K562 (cell line): ENCODE measurements around the gene C2orf92. TPM values are rescaled to one million over a fixed set of nuclear protein-coding genes. Genes with fewer than 3 reads are reported as not detected.

Experiments used
- ATF1 ChIP-seq, 2 experiments: fragments of 450-650 bp in 1 of 2; IDR thresholded peaks; 2 replicates each; pipeline ENCODE4 v1.6.1; 2016; ENCODE audit warnings: missing compliant biosample characterization in 1 of 2, missing genetic modification characterization in 1 of 2
- CHD2 ChIP-seq: IDR thresholded peaks from 2 replicates; pipeline ENCODE4 v1.6.1; 2011; ENCODE audit warnings: low read depth, low read length
- EGR1 ChIP-seq: fragments of 450-650 bp; conservative IDR thresholded peaks from 2 replicates; pipeline ENCODE4 v1.6.1; 2017; ENCODE audit warnings: mild to moderate bottlenecking
- HEY1 ChIP-seq: fragments of 250-450 bp; sonication (Bioruptor Pico); IDR thresholded peaks from 2 replicates; pipeline ENCODE4 v1.5.0; 2020; ENCODE audit warnings: mild to moderate bottlenecking, moderate library complexity, borderline replicate concordance
- JUND ChIP-seq, 2 experiments: IDR thresholded peaks; 2 replicates in 1 of 2; 3 replicates in 1 of 2; pipeline ENCODE4 v1.6.1; 2011; ENCODE audit warnings: borderline replicate concordance in 2 of 2, low read depth in 2 of 2, low read length in 2 of 2, improper control_type of control experiment in 1 of 2, missing biosample characterization in 1 of 2, missing genetic modification characterization in 1 of 2, missing genetic modification reagents in 1 of 2
- MCM3 ChIP-seq: fragments of 450-650 bp; IDR thresholded peaks from 2 replicates; pipeline ENCODE4 v1.6.1; 2016
- NR2C2 ChIP-seq, 2 experiments: fragments of 200-800 bp in 1 of 2; sonication (Bioruptor generic) in 1 of 2; sonication (generic) in 1 of 2; formaldehyde crosslinking in 1 of 2; IDR thresholded peaks; 2 replicates each; pipeline versions ENCODE4 v1.6.1 to v1.8.0; 2016 to 2022; ENCODE audit warnings: mild to moderate bottlenecking in 1 of 2, missing compliant biosample characterization in 1 of 2, missing genetic modification characterization in 1 of 2, missing genetic modification reagents in 1 of 2
- PHB2 ChIP-seq: fragments of 450-650 bp; IDR thresholded peaks from 2 replicates; pipeline ENCODE4 v1.6.1; 2017; ENCODE audit warnings: low read depth
- RAD21 ChIP-seq, 2 experiments: fragments of 250-450 bp in 1 of 2; fragments of 450-650 bp in 1 of 2; sonication (Bioruptor Pico) in 1 of 2; formaldehyde crosslinking in 1 of 2; IDR thresholded peaks in 1 of 2; conservative IDR thresholded peaks in 1 of 2; 2 replicates each; pipeline versions ENCODE4 v1.4.0 to v1.8.0; 2020 to 2022; ENCODE audit warnings: mild to moderate bottlenecking in 2 of 2, moderate library complexity in 1 of 2
- RCOR1 ChIP-seq, 2 experiments: IDR thresholded peaks; 2 replicates each; pipeline ENCODE4 v1.6.1; 2012; ENCODE audit warnings: low read depth in 2 of 2, low read length in 2 of 2, borderline replicate concordance in 1 of 2, improper control_type of control experiment in 1 of 2
- RNF2 ChIP-seq: sonication (generic); IDR thresholded peaks from 2 replicates; pipeline ENCODE4 v1.6.1; 2016
- SMC3 ChIP-seq: conservative IDR thresholded peaks from 2 replicates; pipeline ENCODE4 v1.6.1; 2011; ENCODE audit warnings: low read depth, low read length, improper control_type of control experiment; ENCODE audit not compliant: insufficient read depth
- YY1 ChIP-seq, 3 experiments: IDR thresholded peaks; 2 replicates each; pipeline ENCODE4 v1.6.1; 2011; ENCODE audit warnings: low read length in 2 of 3, mild to moderate bottlenecking in 2 of 3, moderate library complexity in 2 of 3, borderline replicate concordance in 1 of 3, control low read depth in 1 of 3, low read depth in 1 of 3; ENCODE audit not compliant: insufficient read depth in 3 of 3, insufficient replicate concordance in 2 of 3, control insufficient read depth in 1 of 3, insufficient read length in 1 of 3; ENCODE audit errors: extremely low read depth in 1 of 3
- ZFX ChIP-seq: sonication (generic); formaldehyde crosslinking; IDR thresholded peaks from 2 replicates; pipeline ENCODE4 v1.8.0; 2022; ENCODE audit warnings: mild to moderate bottlenecking, missing genetic modification reagents, moderate library complexity
- polyA plus RNA-seq, 8 experiments: library from polyadenylated mRNA; depleted of rRNA in 4 of 8; stranded (reverse) in 5 of 8; unstranded in 3 of 8; fragments of >200 nt; fragmentation: Nextera tagmentation in 2 of 8; fragmentation: Illumina TruSeq in 1 of 8; extraction: Ambion mirVana in 2 of 8; extraction: Trizol in 1 of 8; gene quantifications; 2 replicates each; pipeline versions ENCODE4 v1.2.1 to v1.2.3, GENCODE V29; 2011 to 2014; ENCODE audit warnings: inconsistent platforms in 1 of 8, missing spikeins in 1 of 8
- total RNA-seq, 7 experiments: library from RNA; depleted of rRNA in 6 of 7; stranded (reverse); fragments of >200 nt in 6 of 7; fragmentation: Illumina TruSeq in 2 of 7; extraction: Trizol in 2 of 7; gene quantifications; 2 replicates each; pipeline versions ENCODE4 v1.2.1 to v1.2.3, GENCODE V29; 2011 to 2021; ENCODE audit warnings: low replicate concordance in 1 of 7
- TF ChIP-seq, protein P1 (sequence below), 2 experiments: fragments of 200-800 bp in 1 of 2; sonication (Bioruptor generic) in 1 of 2; sonication (generic) in 1 of 2; formaldehyde crosslinking in 1 of 2; IDR thresholded peaks in 1 of 2; conservative IDR thresholded peaks in 1 of 2; 2 replicates each; pipeline versions ENCODE4 v1.5.0 to v1.6.1; 2016 to 2020; ENCODE audit warnings: missing compliant biosample characterization in 1 of 2, missing genetic modification characterization in 1 of 2, missing genetic modification reagents in 1 of 2
- TF ChIP-seq, protein P2 (sequence below): fragments of 450-650 bp; IDR thresholded peaks from 2 replicates; pipeline ENCODE4 v1.6.1; 2016
- TF ChIP-seq, protein P3 (sequence below), 3 experiments: fragments of 200-800 bp in 1 of 3; fragments of 250-450 bp in 1 of 3; fragments of 450-650 bp in 1 of 3; sonication (Bioruptor Pico) in 1 of 3; sonication (Bioruptor generic) in 1 of 3; formaldehyde crosslinking in 1 of 3; IDR thresholded peaks; 2 replicates each; pipeline versions ENCODE4 v1.6.1 to v1.8.0; 2016 to 2022; ENCODE audit warnings: mild to moderate bottlenecking in 2 of 3, missing genetic modification characterization in 2 of 3, missing compliant biosample characterization in 1 of 3, moderate library complexity in 1 of 3

C2orf92 gene
- total and polyA plus RNA-seq, 9 of the 15 experiments (the other 6 are each of a cell fraction or from before 2014, with no cell fraction given) = 0.65 to 6.8 (median 3.6) TPM

DNA sequence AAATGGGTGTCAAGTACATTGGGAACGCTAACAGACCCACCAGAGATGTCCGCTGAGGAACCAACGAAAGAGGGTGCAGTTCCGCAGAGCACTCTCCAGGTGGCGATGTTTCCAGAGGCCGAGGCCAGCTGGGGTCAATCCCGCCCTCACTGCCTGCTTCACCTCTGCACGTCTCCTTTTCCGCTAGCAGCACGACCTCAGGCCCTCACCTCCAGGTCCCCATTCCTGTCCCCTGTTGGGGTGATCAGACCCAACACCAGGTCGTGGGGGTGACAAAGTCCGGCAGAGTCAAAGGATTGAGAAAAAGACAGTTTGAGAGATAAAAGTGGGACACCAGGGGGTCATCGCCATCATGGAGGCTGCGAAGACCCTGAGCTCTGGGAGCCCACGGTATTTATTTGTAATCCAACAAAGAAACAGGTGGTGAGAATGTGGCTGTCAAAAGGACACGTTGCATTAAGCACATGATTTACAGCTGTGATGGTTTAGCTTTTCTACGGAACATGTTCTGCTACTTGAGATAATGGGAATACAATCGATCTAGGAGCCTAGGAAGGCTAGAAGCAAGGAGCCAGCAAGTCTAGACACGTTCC, 71.2 kb downstream of the C2orf92 start (continued):
- TF ChIP-seq, protein P1, sequence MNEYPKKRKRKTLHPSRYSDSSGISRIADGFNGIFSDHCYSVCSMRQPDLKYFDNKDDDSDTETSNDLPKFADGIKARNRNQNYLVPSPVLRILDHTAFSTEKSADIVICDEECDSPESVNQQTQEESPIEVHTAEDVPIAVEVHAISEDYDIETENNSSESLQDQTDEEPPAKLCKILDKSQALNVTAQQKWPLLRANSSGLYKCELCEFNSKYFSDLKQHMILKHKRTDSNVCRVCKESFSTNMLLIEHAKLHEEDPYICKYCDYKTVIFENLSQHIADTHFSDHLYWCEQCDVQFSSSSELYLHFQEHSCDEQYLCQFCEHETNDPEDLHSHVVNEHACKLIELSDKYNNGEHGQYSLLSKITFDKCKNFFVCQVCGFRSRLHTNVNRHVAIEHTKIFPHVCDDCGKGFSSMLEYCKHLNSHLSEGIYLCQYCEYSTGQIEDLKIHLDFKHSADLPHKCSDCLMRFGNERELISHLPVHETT (CRISPR knock-in tag; conservative IDR thresholded peaks at IDR 0.05 in 1 of 2, IDR thresholded peaks at IDR 0.05 in 1 of 2) = no peak
- TF ChIP-seq, protein P2, sequence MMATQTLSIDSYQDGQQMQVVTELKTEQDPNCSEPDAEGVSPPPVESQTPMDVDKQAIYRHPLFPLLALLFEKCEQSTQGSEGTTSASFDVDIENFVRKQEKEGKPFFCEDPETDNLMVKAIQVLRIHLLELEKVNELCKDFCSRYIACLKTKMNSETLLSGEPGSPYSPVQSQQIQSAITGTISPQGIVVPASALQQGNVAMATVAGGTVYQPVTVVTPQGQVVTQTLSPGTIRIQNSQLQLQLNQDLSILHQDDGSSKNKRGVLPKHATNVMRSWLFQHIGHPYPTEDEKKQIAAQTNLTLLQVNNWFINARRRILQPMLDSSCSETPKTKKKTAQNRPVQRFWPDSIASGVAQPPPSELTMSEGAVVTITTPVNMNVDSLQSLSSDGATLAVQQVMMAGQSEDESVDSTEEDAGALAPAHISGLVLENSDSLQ = peak; percentile 77
- no peak for TF ChIP-seq ZFX (CRISPR knock-in tag)
- no peak for TF ChIP-seq PHB2
- TF ChIP-seq NR2C2 (CRISPR knock-in tag; IDR thresholded peaks at IDR 0.05) = peak; percentile 71; the same call in 1 of the 2 replicates
- TF ChIP-seq NR2C2 (tag; IDR thresholded peaks at IDR 0.05) = peak; percentile 91
- TF ChIP-seq MCM3 = no peak
- TF ChIP-seq RNF2 = no peak
- TF ChIP-seq YY1 (IDR thresholded peaks at IDR 0.05; ENCODE audit: borderline replicate concordance in 1 of 3, control insufficient read depth in 1 of 3, extremely low read depth in 1 of 3, insufficient read depth in 3 of 3, insufficient read length in 1 of 3, insufficient replicate concordance in 2 of 3, low read depth in 1 of 3, low read length in 2 of 3) = peak in 1 of 3 experiments; percentile 27
- 0 out of 4 replicates have a peak, but pooled peaks of 1 of the 2 experiments have one; percentile 38 for TF ChIP-seq RCOR1 (IDR thresholded peaks at IDR 0.05; ENCODE audit: borderline replicate concordance in 1 of 2, low read depth in 2 of 2, low read length in 2 of 2)
- peak; percentile 83 for TF ChIP-seq SMC3
- TF ChIP-seq EGR1 = no peak
- TF ChIP-seq, protein P3, sequence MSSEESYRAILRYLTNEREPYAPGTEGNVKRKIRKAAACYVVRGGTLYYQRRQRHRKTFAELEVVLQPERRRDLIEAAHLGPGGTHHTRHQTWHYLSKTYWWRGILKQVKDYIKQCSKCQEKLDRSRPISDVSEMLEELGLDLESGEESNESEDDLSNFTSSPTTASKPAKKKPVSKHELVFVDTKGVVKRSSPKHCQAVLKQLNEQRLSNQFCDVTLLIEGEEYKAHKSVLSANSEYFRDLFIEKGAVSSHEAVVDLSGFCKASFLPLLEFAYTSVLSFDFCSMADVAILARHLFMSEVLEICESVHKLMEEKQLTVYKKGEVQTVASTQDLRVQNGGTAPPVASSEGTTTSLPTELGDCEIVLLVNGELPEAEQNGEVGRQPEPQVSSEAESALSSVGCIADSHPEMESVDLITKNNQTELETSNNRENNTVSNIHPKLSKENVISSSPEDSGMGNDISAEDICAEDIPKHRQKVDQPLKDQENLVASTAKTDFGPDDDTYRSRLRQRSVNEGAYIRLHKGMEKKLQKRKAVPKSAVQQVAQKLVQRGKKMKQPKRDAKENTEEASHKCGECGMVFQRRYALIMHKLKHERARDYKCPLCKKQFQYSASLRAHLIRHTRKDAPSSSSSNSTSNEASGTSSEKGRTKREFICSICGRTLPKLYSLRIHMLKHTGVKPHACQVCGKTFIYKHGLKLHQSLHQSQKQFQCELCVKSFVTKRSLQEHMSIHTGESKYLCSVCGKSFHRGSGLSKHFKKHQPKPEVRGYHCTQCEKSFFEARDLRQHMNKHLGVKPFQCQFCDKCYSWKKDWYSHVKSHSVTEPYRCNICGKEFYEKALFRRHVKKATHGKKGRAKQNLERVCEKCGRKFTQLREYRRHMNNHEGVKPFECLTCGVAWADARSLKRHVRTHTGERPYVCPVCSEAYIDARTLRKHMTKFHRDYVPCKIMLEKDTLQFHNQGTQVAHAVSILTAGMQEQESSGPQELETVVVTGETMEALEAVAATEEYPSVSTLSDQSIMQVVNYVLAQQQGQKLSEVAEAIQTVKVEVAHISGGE (CRISPR knock-in tag; IDR thresholded peaks at IDR 0.05) = peak in 1 of 3 experiments; percentile 29; a peak in 1 of 6 replicates
- TF ChIP-seq HEY1 = no peak
- TF ChIP-seq RAD21 (CRISPR knock-in tag; conservative IDR thresholded peaks at IDR 0.05 in 1 of 2, IDR thresholded peaks at IDR 0.05 in 1 of 2) = peak; percentile 62 to 75; a peak in 3 of 4 replicates
- no peak for TF ChIP-seq ATF1 (CRISPR knock-in tag; IDR thresholded peaks at IDR 0.05)
- TF ChIP-seq ATF1 (tag; IDR thresholded peaks at IDR 0.05) = 0 out of 2 replicates have a peak, but pooled peaks have one; percentile 29
- peak; percentile 29; the same call in 1 of the 2 replicates for TF ChIP-seq JUND (IDR thresholded peaks at IDR 0.05; ENCODE audit: borderline replicate concordance, low read depth, low read length)
- peak; percentile 16; the same call in 1 of the 3 replicates for TF ChIP-seq JUND (tag; IDR thresholded peaks at IDR 0.05; ENCODE audit: borderline replicate concordance, low read depth, low read length)
- TF ChIP-seq CHD2 = no peak
